K562 (cell line): ENCODE measurements around the gene HMCN2.

Experiments
- HMG20B ChIP-seq: fragments of 250-450 bp; sonication (Bioruptor Pico); IDR thresholded peaks from 2 replicates; pipeline ENCODE4 v1.5.0; 2021; ENCODE audit warnings: mild to moderate bottlenecking
- MCM2 ChIP-seq: fragments of 450-650 bp; IDR thresholded peaks from 2 replicates; pipeline ENCODE4 v1.6.1; 2017; ENCODE audit warnings: low read depth, mild to moderate bottlenecking
- POLR2AphosphoS5 ChIP-seq: IDR thresholded peaks from 2 replicates; pipeline ENCODE4 v1.6.1; 2011; ENCODE audit warnings: mild to moderate bottlenecking, low read depth, low read length, moderate library complexity; ENCODE audit not compliant: control insufficient read depth, insufficient read depth
- TAF1 ChIP-seq: IDR thresholded peaks from 2 replicates; pipeline ENCODE4 v1.6.1; 2011; ENCODE audit warnings: mild to moderate bottlenecking, low read length, moderate library complexity; ENCODE audit not compliant: insufficient read depth, control insufficient read depth, severe bottlenecking; ENCODE audit errors: extremely low read depth
- TARDBP ChIP-seq: fragments of 450-650 bp; IDR thresholded peaks from 2 replicates; pipeline ENCODE4 v1.6.1; 2016
- ZNF589 ChIP-seq: fragments of 200-800 bp; sonication (Bioruptor generic); IDR thresholded peaks from 2 replicates; pipeline ENCODE4 v1.6.1; 2016; ENCODE audit warnings: low read depth, missing genetic modification characterization, missing compliant biosample characterization
- TF ChIP-seq, protein P1 (sequence below), 3 experiments: IDR thresholded peaks in 2 of 3; conservative IDR thresholded peaks in 1 of 3; 2 replicates each; pipeline ENCODE4 v1.5.1; 2011 to 2012; ENCODE audit warnings: low read length in 3 of 3, mild to moderate bottlenecking in 3 of 3, control low read depth in 2 of 3, improper control_type of control experiment in 1 of 3, inconsistent platforms in 1 of 3, low read depth in 1 of 3, mixed read lengths in 1 of 3, moderate library complexity in 1 of 3; ENCODE audit not compliant: insufficient read depth in 2 of 3
- TF ChIP-seq, protein P2 (sequence below): sonication (generic); formaldehyde crosslinking; IDR thresholded peaks from 2 replicates; pipeline ENCODE4 v1.4.0; 2020; ENCODE audit warnings: mild to moderate bottlenecking, missing genetic modification reagents

DNA sequence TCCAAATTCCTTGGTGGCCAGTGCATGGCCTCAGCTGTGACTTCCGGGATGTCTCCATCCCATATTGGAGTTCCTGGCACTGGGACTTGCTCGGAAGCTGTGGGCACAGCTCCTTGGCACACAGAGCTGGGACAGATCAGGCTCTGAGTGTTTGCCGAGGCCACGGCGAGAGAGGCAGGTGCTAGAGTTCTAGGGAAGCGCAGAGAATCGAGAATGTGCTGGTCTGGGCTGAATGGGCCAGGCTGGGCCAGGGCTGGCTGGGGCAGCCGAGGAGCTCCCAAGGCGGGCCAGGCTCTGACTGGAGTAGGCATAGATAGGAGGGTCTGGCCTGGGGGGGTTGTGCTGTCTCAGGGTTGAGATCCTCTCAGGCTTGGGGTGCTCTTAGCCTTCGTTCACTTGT is 45.4 kb downstream of the HMCN2 start:
- no peak for TF ChIP-seq TAF1
- no peak for TF ChIP-seq TARDBP
- TF ChIP-seq, protein P1, sequence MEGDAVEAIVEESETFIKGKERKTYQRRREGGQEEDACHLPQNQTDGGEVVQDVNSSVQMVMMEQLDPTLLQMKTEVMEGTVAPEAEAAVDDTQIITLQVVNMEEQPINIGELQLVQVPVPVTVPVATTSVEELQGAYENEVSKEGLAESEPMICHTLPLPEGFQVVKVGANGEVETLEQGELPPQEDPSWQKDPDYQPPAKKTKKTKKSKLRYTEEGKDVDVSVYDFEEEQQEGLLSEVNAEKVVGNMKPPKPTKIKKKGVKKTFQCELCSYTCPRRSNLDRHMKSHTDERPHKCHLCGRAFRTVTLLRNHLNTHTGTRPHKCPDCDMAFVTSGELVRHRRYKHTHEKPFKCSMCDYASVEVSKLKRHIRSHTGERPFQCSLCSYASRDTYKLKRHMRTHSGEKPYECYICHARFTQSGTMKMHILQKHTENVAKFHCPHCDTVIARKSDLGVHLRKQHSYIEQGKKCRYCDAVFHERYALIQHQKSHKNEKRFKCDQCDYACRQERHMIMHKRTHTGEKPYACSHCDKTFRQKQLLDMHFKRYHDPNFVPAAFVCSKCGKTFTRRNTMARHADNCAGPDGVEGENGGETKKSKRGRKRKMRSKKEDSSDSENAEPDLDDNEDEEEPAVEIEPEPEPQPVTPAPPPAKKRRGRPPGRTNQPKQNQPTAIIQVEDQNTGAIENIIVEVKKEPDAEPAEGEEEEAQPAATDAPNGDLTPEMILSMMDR (IDR thresholded peaks at IDR 0.05 in 2 of 3, conservative IDR thresholded peaks at IDR 0.05 in 1 of 3; ENCODE audit: insufficient read depth in 2 of 3, low read depth in 1 of 3, low read length in 3 of 3), result no peak
- TF ChIP-seq POLR2AphosphoS5, result no peak
- TF ChIP-seq, protein P2, sequence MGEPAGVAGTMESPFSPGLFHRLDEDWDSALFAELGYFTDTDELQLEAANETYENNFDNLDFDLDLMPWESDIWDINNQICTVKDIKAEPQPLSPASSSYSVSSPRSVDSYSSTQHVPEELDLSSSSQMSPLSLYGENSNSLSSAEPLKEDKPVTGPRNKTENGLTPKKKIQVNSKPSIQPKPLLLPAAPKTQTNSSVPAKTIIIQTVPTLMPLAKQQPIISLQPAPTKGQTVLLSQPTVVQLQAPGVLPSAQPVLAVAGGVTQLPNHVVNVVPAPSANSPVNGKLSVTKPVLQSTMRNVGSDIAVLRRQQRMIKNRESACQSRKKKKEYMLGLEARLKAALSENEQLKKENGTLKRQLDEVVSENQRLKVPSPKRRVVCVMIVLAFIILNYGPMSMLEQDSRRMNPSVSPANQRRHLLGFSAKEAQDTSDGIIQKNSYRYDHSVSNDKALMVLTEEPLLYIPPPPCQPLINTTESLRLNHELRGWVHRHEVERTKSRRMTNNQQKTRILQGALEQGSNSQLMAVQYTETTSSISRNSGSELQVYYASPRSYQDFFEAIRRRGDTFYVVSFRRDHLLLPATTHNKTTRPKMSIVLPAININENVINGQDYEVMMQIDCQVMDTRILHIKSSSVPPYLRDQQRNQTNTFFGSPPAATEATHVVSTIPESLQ (CRISPR knock-in tag), result no peak
- no peak for TF ChIP-seq HMG20B
- no peak for TF ChIP-seq ZNF589 (CRISPR knock-in tag)
- TF ChIP-seq MCM2, result no peak
